DND-41 (cell line): ENCODE data around the gene RIN3.

ENCODE experiments used
- ATAC-seq: fragments of 200-7000 bp; cut with Tn5 transposase; 3 replicates; pipeline ENCODE4 v1.9.1; 2021; ENCODE audit warnings: low read depth; ENCODE audit not compliant: insufficient read depth
- DNase-seq: peaks from one replicate; pipeline ENCODE4 v3.0.0-alpha.2; 2020
- H2AFZ ChIP-seq: 2 replicates; pipeline ENCODE4 v1.6.0; 2012; ENCODE audit warnings: low read depth, low read length
- H3K27ac ChIP-seq: 2 replicates; pipeline ENCODE4 v1.5.1; 2012; ENCODE audit warnings: low read length, inconsistent platforms
- H3K27me3 ChIP-seq: fragments of 200-600 bp; sonication (generic); 2 replicates; pipeline ENCODE4 v1.6.0; 2012; ENCODE audit warnings: low read length, mild to moderate bottlenecking, inconsistent platforms; ENCODE audit not compliant: insufficient read depth, poor library complexity
- H3K36me3 ChIP-seq: 2 replicates; pipeline ENCODE4 v1.5.1; 2012; ENCODE audit warnings: low read length, inconsistent platforms; ENCODE audit not compliant: insufficient read depth
- H3K4me1 ChIP-seq: 2 replicates; pipeline ENCODE4 v1.5.1; 2012; ENCODE audit warnings: mild to moderate bottlenecking, low read length; ENCODE audit not compliant: insufficient read depth
- H3K4me2 ChIP-seq: 2 replicates; pipeline ENCODE4 v1.6.0; 2012; ENCODE audit warnings: mild to moderate bottlenecking, moderate library complexity, low read length, inconsistent platforms; ENCODE audit not compliant: insufficient read depth
- H3K4me3 ChIP-seq, 2 experiments: fragments of 200-600 bp in 1 of 2; shearing (Covaris generic) in 1 of 2; 2 replicates each; pipeline ENCODE4 v1.5.1; 2012 to 2016; ENCODE audit warnings: inconsistent platforms in 2 of 2, low read length in 2 of 2, mild to moderate bottlenecking in 2 of 2, low read depth in 1 of 2, moderate library complexity in 1 of 2
- H3K79me2 ChIP-seq: 2 replicates; pipeline ENCODE4 v1.6.0; 2012; ENCODE audit warnings: low read length, inconsistent platforms; ENCODE audit not compliant: insufficient read depth
- H3K9ac ChIP-seq: 2 replicates; pipeline ENCODE4 v1.6.0; 2012; ENCODE audit warnings: low read depth, mild to moderate bottlenecking, inconsistent platforms, low read length, moderate library complexity
- H3K9me3 ChIP-seq: 2 replicates; pipeline ENCODE4 v1.5.1; 2012; ENCODE audit warnings: low read length, moderate library complexity, mild to moderate bottlenecking, inconsistent platforms; ENCODE audit not compliant: insufficient read depth, severe bottlenecking
- H4K20me1 ChIP-seq: 2 replicates; pipeline ENCODE4 v1.6.0; 2012; ENCODE audit warnings: low read length; ENCODE audit not compliant: insufficient read depth
- EZH2 ChIP-seq: IDR thresholded peaks from 3 replicates; pipeline ENCODE4 v1.6.1; 2012; ENCODE audit warnings: borderline replicate concordance, low read depth, mild to moderate bottlenecking, moderate library complexity, low read length, inconsistent platforms; ENCODE audit not compliant: severe bottlenecking
- TF ChIP-seq, protein P1 (sequence below): IDR thresholded peaks from 2 replicates; pipeline ENCODE4 v1.5.1; 2012; ENCODE audit warnings: borderline replicate concordance, low read length, moderate library complexity, mild to moderate bottlenecking; ENCODE audit not compliant: poor library complexity, severe bottlenecking; ENCODE audit errors: extremely low read depth

Gene RIN3, protein sequence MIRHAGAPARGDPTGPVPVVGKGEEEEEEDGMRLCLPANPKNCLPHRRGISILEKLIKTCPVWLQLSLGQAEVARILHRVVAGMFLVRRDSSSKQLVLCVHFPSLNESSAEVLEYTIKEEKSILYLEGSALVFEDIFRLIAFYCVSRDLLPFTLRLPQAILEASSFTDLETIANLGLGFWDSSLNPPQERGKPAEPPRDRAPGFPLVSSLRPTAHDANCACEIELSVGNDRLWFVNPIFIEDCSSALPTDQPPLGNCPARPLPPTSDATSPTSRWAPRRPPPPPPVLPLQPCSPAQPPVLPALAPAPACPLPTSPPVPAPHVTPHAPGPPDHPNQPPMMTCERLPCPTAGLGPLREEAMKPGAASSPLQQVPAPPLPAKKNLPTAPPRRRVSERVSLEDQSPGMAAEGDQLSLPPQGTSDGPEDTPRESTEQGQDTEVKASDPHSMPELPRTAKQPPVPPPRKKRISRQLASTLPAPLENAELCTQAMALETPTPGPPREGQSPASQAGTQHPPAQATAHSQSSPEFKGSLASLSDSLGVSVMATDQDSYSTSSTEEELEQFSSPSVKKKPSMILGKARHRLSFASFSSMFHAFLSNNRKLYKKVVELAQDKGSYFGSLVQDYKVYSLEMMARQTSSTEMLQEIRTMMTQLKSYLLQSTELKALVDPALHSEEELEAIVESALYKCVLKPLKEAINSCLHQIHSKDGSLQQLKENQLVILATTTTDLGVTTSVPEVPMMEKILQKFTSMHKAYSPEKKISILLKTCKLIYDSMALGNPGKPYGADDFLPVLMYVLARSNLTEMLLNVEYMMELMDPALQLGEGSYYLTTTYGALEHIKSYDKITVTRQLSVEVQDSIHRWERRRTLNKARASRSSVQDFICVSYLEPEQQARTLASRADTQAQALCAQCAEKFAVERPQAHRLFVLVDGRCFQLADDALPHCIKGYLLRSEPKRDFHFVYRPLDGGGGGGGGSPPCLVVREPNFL

DNA sequence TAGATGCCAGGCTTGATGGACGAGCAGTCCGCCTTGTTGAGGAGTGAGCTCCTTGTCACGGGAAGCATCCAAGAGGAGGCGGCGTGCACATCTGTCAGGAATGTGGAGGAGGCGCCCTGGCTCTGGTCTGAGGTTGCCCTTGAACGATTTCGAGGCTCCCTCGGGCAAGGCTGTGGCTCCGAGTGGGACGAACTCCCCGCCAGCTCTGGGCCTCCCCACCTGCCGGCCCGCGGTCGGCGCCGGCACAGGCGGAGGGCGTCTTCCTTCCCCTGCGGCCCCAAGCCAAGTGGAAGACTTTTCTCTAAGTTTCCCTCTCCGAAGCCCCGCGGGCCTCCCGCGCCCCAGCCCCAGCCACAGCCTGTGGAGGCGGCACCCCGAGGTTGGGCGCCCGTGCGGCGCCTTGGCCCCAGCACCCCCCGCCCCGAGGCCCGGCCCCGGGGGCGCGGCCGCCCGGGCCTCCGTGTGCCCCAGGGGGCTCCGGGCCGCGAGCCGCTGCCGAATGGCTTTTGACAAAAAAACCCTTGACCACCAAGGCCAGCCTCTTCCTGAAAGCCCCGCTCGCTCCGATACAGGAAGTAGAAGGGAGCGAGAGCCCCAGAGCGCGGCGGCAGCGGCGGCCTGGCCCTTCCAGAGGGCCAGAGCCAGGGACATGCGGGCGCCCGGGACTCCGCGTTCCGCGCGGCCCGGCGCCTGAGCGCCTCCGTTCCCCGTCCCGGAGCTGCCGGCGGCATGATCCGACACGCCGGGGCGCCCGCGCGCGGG is at the start of gene RIN3:
TSS of gene RIN3 (plus strand) at position 578 of the 762 bp plus-strand sequence. CDS start at position 730, 152 bp downstream.
- Histone ChIP-seq H3K36me3 (no peaks in the 10 kb centered on the region), H4K20me1 (no peaks in the 10 kb centered on the region), H3K27ac (no peak within 1 kb of the TSS), H3K79me2 (no peaks in the 10 kb centered on the region), H3K4me1 (no peaks in the 10 kb centered on the region), H3K27me3 (no peaks in the 10 kb centered on the region), H2AFZ (no peak within 1 kb of the TSS), H3K4me3 (no peak within 1 kb of the TSS), H3K9me3 (no peaks in the 10 kb centered on the region), H3K9ac (no peak within 1 kb of the TSS), H3K4me2 (no peak within 1 kb of the TSS)
- DNase-seq (no peak), ATAC-seq (no peak)
- TF ChIP-seq EZH2, result no peak

DNA sequence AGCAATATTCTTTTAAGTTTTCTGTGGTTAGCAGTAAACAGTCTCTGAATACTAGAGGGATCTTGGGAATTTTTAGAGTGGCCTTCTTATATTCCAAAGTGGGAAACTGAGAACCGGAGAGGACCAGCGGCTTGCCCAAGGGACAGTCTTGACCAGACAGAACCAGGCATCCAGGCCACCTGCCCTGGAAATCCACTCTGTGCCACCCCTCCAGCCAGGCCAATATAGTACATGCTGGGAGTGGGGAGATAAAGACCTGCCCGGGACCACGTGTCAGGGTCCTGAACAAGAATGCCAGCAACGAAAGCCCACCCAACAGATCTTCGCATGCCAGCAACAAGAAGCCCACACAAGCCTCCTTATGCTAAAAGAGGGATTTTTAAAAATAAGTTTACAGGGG is 49.4 kb upstream of the RIN3 start:
- Histone ChIP-seq H3K36me3 (no peaks in the 10 kb centered on the region), H4K20me1 (no peaks in the 10 kb centered on the region), H3K9me3 (no peaks in the 10 kb centered on the region), H3K9ac (no peak overlapping the region), H3K4me3 (no peak overlapping the region), H2AFZ (no peak overlapping the region), H3K79me2 (no peaks in the 10 kb centered on the region), H3K27ac (no peak overlapping the region), H3K4me2 (no peak overlapping the region), H3K4me1 (no peaks in the 10 kb centered on the region), H3K27me3 (no peaks in the 10 kb centered on the region)
- no peak for TF ChIP-seq EZH2
- TF ChIP-seq, protein P1, sequence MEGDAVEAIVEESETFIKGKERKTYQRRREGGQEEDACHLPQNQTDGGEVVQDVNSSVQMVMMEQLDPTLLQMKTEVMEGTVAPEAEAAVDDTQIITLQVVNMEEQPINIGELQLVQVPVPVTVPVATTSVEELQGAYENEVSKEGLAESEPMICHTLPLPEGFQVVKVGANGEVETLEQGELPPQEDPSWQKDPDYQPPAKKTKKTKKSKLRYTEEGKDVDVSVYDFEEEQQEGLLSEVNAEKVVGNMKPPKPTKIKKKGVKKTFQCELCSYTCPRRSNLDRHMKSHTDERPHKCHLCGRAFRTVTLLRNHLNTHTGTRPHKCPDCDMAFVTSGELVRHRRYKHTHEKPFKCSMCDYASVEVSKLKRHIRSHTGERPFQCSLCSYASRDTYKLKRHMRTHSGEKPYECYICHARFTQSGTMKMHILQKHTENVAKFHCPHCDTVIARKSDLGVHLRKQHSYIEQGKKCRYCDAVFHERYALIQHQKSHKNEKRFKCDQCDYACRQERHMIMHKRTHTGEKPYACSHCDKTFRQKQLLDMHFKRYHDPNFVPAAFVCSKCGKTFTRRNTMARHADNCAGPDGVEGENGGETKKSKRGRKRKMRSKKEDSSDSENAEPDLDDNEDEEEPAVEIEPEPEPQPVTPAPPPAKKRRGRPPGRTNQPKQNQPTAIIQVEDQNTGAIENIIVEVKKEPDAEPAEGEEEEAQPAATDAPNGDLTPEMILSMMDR, result no peak
- DNase-seq (no peak), ATAC-seq (no peak)

DNA sequence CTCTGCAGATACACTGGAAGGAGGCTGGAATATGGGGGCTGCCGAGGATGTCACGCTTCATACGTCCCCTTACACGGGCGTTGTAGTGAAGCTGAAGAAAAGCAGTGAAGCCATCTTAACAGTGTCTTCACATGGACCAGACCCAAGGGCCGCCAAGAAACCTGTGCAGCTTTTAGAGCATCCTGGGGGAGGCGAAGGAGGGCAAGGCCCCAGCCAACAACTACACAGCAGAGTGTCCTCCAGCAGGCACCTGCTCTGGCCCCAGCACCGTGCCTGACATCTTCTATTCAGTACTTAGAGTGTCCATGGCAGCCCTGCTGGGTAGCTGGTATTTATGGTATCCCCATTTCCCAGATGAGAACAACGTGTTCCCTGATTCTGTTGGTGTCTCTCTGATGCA is 48.9 kb upstream of the RIN3 start:
- ATAC-seq (no peak), DNase-seq (no peak)
- no peaks in the 10 kb centered on the region for H3K9me3 ChIP-seq
- no peaks in the 10 kb centered on the region for H3K4me1 ChIP-seq
- no peaks in the 10 kb centered on the region for H3K79me2 ChIP-seq
- H3K9ac ChIP-seq, result no peak overlapping the region
- no peak overlapping the region for H3K4me2 ChIP-seq
- H3K27ac ChIP-seq, result no peak overlapping the region
- no peaks in the 10 kb centered on the region for H3K27me3 ChIP-seq
- no peak overlapping the region for H2AFZ ChIP-seq
- H3K36me3 ChIP-seq, result no peaks in the 10 kb centered on the region
- H4K20me1 ChIP-seq, result no peaks in the 10 kb centered on the region
- TF ChIP-seq, protein P1, result no peak
- H3K4me3 ChIP-seq, result no peak overlapping the region
